Progenitor cell of endocrine pancreas (in vitro differentiated cells): Measurements from ENCODE around the gene HIVEP3. TPM values are rescaled to one million over a fixed set of nuclear protein-coding genes. Genes with fewer than 3 reads are reported as not detected.

Experiments
- DNase-seq: peaks from one replicate; pipeline ENCODE4 v3.0.0; 2021; ENCODE audit warnings: low spot score; ENCODE audit not compliant: unreplicated experiment
- H3K27ac Mint-ChIP-seq: 2 replicates; pipeline ENCODE4 v1.8.0; 2021; ENCODE audit warnings: mild to moderate bottlenecking, moderate library complexity, mixed read lengths
- H3K27me3 Mint-ChIP-seq: 2 replicates; pipeline ENCODE4 v1.8.0; 2021; ENCODE audit warnings: mixed read lengths
- H3K36me3 Mint-ChIP-seq: 2 replicates; pipeline ENCODE4 v1.8.0; 2022; ENCODE audit warnings: mixed read lengths; ENCODE audit not compliant: insufficient read depth
- H3K4me1 Mint-ChIP-seq: 2 replicates; pipeline ENCODE4 v1.8.0; 2021; ENCODE audit warnings: low read depth, mixed read lengths
- H3K4me3 Mint-ChIP-seq: 2 replicates; pipeline ENCODE4 v1.8.0; 2021; ENCODE audit warnings: low read depth, mild to moderate bottlenecking, moderate library complexity, mixed read lengths
- H3K9me3 Mint-ChIP-seq: 2 replicates; pipeline ENCODE4 v1.8.0; 2021; ENCODE audit warnings: low read depth, mixed read lengths
- total RNA-seq: library from RNA; stranded (reverse); gene quantifications from 2 replicates; pipeline ENCODE4 v1.2.1, GENCODE V29; 2021
- TF ChIP-seq, protein P1 (sequence below): fragments of 200-600 bp; sonication (generic); IDR thresholded peaks from one replicate; pipeline ENCODE4 v1.5.0; 2021; ENCODE audit warnings: antibody characterized with exemption, mild to moderate bottlenecking; ENCODE audit not compliant: unreplicated experiment

HIVEP3 gene
- total RNA-seq, 1 donor from 2014 or later: 1.1 TPM

DNA sequence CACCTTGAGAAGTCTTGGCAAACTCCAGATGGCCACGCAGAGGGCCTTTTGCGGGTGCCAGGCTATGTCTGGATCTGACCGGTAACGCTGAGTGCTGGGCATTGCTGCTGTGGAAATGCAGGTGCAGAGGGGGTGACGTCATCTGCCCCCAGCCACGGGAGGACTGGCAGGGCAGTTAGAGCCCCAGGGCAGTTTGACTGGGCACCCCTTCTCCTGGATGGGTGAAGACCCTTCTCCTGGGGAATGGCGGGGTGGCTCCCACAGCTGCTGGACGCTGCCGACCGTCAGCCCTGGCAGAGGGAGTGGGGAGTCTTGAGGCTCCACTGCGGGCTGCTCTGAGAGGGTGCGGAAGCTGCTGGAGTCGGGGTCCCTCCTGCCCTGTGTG, 421.7 kb downstream of the HIVEP3 start:
- no peak overlapping the region for H3K4me3 Mint-ChIP-seq
- H3K27me3 Mint-ChIP-seq: peaks cover 12% of the 10 kb centered on the region
- TF ChIP-seq, protein P1, sequence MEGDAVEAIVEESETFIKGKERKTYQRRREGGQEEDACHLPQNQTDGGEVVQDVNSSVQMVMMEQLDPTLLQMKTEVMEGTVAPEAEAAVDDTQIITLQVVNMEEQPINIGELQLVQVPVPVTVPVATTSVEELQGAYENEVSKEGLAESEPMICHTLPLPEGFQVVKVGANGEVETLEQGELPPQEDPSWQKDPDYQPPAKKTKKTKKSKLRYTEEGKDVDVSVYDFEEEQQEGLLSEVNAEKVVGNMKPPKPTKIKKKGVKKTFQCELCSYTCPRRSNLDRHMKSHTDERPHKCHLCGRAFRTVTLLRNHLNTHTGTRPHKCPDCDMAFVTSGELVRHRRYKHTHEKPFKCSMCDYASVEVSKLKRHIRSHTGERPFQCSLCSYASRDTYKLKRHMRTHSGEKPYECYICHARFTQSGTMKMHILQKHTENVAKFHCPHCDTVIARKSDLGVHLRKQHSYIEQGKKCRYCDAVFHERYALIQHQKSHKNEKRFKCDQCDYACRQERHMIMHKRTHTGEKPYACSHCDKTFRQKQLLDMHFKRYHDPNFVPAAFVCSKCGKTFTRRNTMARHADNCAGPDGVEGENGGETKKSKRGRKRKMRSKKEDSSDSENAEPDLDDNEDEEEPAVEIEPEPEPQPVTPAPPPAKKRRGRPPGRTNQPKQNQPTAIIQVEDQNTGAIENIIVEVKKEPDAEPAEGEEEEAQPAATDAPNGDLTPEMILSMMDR: no peak
- no peaks in the 10 kb centered on the region for H3K9me3 Mint-ChIP-seq
- peak overlapping the region; percentile 62 for H3K27ac Mint-ChIP-seq
- H3K36me3 Mint-ChIP-seq: no peaks in the 10 kb centered on the region
- DNase-seq: no peak
- H3K4me1 Mint-ChIP-seq: peaks cover 1% of the 10 kb centered on the region

DNA sequence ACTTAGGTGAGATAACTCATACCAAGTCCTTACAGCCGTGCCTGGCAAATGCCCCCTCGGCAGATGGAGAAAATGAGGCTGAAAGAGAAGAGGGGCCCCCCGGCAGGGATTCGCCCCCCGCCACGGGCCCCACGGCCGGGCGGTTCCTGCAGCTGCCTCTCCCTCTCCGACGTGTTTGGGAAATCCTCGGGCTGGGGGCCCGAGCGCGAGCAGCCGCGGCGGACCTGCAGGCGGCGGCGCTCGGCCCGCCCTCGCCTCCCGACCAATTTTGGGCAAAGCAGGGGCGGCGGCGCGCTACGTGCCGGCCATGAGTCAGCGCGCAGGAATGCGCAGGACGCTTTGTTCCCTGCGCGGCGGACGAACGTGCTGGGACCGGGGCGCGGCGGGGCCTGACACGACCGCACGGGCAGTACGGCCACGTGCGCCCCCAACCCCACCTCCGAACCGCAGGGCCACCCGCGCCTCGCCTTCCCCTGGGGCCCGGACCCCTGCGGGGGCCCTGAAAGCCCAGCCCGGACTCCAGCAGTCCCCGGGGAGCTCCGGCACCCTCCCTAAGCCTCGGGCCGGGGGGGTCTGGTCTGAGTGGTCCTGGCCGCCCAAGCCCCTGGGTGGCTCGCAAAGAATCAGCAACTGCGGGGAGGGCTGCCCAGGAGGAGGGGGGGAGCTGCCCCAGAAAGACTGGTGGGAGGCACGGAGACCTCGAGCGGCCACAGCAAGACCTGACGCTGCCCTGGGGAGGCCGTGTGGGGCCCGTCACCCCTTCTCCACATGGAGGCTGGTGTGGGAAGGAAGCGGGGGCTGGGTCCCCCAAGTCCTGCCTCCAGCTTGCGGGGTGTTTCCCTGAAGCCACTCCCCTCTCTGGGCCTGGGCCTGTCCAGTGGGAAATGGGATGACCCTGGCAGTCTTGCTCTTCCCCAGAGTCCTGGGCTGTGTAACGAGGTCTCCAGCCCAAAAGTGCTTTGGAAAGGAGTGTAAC, 422.4 kb downstream of the HIVEP3 start:
- Mint-ChIP-seq H3K27me3 (peaks cover 12% of the 10 kb centered on the region), H3K27ac (peak overlapping the region; percentile 86), H3K4me1 (peaks cover 1% of the 10 kb centered on the region), H3K36me3 (no peaks in the 10 kb centered on the region), H3K4me3 (no peak overlapping the region), H3K9me3 (no peaks in the 10 kb centered on the region)
- TF ChIP-seq, protein P1: no peak
- DNase-seq: peak; percentile 65

DNA sequence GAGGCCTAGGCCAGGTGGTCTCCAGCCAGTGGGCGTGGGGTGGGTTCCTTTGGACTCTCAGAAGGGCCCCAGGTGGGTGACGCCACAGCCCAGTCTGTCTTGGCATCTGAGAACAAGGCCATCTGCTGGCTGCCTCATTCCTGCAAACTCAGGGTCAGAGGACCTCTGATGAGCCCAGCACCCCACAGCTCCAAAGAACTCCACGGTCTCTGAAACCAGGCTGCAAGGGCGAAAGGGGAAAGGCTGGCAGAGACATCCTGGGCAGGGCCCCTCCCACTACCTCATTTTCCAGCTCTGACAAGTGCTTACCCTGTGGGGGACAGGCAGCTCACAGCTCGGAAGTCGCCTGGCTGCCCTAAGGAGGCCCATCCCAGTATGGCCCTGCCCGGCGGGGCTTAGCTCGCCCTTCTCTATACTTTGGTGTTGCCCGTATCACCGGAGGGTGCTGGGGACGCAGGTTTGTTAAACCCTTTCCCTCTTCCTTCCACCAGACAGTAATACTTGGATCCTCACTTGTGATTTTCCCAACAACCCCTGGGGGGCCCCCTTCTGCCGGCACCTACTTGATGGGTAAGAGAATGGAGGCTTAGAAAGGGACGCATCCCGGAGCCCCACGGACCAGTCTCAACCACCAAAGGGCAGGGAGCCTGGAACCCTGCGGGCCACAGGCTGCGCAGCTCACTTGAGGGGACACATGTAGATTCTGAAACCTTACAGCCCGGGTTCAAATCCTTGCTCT, 423.3 kb downstream of the HIVEP3 start:
- H3K4me1 Mint-ChIP-seq: peaks cover 1% of the 10 kb centered on the region
- TF ChIP-seq, protein P1: peak; percentile 23
- no peaks in the 10 kb centered on the region for H3K36me3 Mint-ChIP-seq
- DNase-seq: no peak
- no peaks in the 10 kb centered on the region for H3K9me3 Mint-ChIP-seq
- H3K27ac Mint-ChIP-seq: peak overlapping the region; percentile 86
- H3K4me3 Mint-ChIP-seq: no peak overlapping the region
- peaks cover 12% of the 10 kb centered on the region for H3K27me3 Mint-ChIP-seq

DNA sequence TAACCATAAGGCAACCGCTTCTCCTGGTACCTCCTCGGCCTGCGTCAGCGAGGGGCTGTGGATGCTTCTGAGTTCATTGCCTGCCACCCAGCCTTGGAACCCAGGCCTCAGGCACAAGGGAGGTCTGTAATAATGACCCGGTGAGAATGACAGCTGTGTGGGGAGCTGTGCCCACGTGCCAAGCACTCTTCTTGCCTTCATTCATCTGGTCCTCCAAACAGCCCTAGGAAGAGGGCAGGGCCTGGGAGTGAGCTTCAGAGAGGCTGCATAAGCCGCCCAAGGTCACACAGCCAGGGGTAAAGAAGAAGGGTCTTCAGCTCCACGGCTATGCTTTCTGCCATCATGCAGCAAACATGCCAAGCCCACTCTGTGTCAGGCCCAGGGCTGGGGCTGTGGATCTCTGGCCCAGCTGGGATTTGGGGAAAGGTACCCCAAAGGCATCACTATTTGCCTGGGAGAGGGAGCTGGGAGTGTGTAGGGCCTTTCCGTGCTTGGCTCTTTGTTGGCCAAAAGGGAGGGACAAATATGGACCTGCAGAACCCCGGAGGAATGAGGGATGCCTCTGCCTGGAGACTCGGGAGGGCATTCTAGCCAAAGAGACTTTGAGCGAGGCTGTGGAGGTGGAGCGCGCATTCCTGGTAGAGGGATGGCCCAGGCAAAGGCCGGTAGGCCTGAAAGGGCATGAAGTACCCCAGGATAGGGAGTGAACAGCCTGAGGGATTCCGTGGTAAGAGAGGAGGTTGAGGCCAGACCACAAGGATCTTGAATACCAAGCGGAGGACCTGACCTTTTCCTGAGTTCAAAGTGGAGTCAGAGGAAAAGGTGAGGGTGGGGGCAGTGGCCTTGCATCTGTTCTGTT, 424.1 kb downstream of the HIVEP3 start:
- no peak for DNase-seq
- Mint-ChIP-seq H3K36me3 (no peaks in the 10 kb centered on the region), H3K9me3 (no peaks in the 10 kb centered on the region), H3K4me3 (no peak overlapping the region), H3K27ac (peak overlapping the region; percentile 88), H3K27me3 (peaks cover 12% of the 10 kb centered on the region), H3K4me1 (peaks cover 1% of the 10 kb centered on the region)
- TF ChIP-seq, protein P1: no peak
